GM20431 (cell line): Measurements from ENCODE around the gene PTPRK.
"Not testable (repeated sequence)": the region's sequence is repeated elsewhere in the genome, so short reads cannot be mapped to it uniquely, and the experiment has no call there.

Experiments
- in situ Hi-C: fragments of 300-500 bp; cut with MseI, MboI; formaldehyde crosslinking; loops from one replicate; pipeline ENCODE4 v1.15.0; 2020; ENCODE audit warnings: low sequenced_read_pairs; ENCODE audit not compliant: unreplicated experiment

PTPRK gene

DNA sequence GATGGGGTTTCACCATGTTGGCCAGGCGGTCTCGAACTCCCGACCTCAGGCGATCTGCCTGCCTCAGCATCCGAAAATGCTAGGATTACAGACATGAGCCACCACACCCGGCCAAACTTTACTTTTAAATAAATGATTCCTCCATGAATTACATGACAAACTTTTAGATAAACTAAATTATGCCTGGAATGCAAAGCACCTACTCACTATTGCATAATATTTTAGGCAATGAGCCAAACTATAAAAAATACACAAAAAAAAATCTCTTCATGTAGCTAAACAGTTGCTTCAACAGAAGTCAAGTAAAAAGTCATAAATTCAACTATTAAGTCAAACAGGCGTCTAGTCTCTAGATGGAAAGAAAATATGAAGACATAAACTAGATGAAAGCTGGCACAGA lies 56.5 kb downstream of the PTPRK start:
- in situ Hi-C loops, result no loop called here

- in situ Hi-C loops, result no loop called here
Measured at GRCh38 chr6:128461501-128461900, 58.9 kb downstream of the PTPRK start.

DNA sequence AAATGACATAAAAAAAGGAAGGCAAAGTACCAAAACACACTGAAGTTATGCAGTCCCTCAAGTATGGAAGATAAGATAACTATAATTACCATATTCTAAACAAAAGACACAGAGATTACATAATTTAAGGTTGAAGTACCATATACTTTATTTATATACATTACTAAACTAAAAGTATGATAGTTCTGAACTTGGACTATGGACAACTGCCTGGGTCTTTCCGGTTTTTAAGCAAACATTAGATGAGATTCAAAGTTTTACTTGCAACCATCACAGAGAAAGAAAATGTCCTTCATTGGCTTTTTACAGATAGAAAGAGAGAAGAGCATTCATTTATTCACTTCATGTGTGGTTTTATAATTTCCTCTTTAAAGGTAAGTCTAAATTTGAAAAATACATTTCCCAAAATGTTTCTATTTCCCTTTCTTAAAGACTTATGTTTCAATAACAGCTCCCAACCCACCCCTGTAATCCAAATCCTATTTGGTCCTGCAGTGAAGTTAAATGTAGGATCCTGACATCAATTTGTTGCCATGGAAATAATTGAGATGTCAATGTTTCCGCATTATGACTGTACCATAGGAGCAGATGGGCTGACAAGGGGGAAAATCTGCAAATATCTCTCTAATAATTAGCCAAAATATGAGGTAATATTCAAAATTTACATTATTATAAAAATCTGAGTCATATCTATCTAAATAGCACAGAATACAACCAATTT lies 63.7 kb downstream of the PTPRK start:
- in situ Hi-C loops, result no loop called here

GRCh38 chr6:128455959-128456358 lies 64.4 kb downstream of the PTPRK start:
- in situ Hi-C loops, result no loop called here

DNA sequence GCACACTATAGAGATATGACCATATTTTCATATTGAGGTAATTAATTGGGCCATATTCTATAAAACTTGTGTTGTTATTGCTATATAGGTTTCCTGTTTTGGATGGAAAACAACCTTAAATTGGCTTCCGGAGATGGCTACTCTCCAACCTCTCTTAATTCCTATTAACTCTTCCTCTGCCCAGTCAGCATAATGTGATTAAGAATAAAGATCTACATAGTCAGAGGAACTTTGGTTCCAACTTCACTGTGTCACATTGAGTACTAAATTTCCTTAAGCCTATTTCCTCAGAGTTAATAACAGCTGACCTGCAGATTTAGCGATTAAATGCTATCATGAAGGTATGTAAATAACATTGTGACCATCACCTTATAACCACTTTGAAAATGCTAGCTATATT lies 67.7 kb downstream of the PTPRK start:
- in situ Hi-C loops, result no loop called here

GRCh38 chr6:128446497-128446896 lies 73.9 kb downstream of the PTPRK start:
- in situ Hi-C loops, result no loop called here

GRCh38 chr6:128443553-128443952 lies 76.8 kb downstream of the PTPRK start:
- in situ Hi-C loops, result no loop called here

DNA sequence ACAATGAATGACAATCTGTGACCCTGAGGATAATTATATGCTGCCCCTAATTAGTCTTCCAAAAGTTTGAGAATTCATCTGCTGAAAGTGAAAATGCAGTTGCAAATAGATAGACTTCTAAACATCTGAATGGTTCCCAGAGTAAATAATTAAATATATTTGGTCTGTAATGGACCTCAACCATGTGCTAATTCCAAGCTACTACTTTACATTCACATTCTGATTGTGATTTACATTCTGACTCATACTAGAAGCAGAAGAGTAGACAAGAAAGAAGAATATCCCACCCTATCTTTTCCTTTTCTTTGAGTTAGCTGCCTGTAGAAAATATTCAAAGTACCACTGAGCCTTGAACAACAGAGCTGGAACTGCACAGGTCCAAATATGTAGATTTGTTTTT lies 80.8 kb downstream of the PTPRK start:
- in situ Hi-C loops, result no loop called here

DNA sequence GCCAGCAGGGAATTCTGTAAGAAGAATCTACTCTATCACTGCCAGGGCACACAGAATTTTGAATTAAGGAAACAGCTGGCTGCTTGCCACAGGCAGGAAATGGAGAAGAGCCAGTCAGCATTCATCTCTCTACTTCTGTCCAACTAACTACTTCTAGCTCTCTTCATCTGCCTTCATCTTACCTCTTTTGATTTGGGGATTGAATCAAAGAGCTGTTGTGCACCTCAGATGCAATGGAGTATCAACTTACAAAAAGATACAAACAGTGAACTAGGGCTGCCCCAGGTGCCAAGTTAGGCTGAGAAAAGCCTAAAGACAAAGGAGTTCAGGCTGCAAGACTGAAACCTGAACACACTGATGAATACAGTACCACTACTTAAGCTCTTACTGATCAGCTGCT lies 82.0 kb downstream of the PTPRK start:
- in situ Hi-C loops, result no loop called here

DNA sequence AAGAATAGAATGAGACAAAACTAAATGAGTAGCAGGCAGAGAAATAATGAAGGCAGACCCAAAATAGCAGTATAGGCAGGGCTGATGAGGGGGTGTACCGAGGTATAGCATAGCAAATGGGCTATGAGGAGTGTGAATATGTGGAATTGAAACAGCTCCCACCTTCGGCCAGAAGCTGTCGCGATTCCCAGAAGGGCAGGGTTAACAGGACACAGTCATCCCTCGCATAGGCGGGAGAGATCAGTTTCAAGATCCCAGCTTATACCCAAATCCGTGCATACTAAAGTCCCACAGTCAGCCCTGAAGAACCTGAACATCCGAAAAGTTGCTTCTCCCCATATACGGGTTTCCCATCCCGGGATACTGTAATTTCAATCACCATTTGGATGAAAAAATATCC lies 82.7 kb downstream of the PTPRK start:
- in situ Hi-C loops, result no loop called here

DNA sequence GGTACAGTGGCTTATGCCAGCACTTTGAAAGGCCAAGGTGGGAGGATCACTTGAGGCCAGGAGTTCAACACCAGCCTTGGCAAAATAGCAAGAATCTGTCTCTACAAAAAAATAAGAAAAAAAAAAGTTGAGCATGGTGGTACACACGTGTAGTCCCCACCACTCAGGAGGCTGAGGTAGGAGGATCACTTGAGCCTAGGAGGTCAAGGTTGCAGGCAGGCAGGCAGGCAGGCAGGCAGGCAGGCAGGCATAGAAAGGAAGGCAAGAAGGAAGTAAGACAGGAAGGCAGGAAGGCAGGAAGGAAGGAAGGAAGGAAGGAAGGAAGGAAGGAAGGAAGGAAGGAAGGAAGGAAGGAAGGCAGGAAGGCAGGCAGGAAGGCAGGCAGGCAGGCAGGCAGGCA lies 85.6 kb downstream of the PTPRK start:
- in situ Hi-C loops, result not testable (repeated sequence)

- in situ Hi-C loops, result no loop called here
Measured at GRCh38 chr6:128432394-128432793, 88.0 kb downstream of the PTPRK start.

DNA sequence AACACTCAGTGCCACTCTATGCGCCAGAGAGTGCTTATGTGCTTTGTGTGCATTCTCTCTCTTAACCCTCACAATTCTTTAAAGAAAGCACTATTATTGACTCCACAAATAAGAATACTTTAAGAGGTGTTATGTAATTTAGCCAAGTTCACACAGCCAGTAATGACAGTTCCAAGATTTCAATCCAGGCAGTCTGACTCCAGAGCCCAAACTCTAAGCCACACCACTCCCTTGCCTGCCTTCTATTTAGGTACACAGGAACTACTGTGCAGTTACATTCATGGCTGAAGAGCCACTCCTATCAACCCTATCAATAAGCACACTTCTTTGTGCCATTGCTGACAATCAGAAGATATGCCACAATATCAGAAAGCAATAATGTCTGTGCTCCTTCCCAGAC lies 93.3 kb downstream of the PTPRK start:
- in situ Hi-C loops, result no loop called here

GRCh38 chr6:128425856-128426255 lies 94.5 kb downstream of the PTPRK start:
- in situ Hi-C loops, result no loop called here

DNA sequence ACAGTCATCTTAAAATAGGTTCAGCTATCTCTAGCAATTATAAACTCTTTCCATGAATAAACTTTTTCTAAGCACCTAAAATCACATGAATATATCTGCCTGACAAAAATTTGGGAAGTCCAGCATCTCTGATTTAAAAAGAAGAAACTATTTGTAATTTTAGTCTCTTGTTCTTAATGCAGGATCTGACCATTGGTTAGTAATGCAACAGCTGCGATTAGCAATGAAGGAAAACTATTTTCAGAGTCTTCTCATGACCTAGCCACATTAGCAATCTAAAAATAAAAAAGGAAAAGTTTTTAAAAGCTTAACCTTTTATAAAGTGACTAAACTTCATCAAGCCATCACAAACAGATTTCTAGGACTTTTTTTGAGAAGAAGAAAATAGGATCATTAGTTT lies 97.5 kb downstream of the PTPRK start:
- in situ Hi-C loops, result no loop called here

DNA sequence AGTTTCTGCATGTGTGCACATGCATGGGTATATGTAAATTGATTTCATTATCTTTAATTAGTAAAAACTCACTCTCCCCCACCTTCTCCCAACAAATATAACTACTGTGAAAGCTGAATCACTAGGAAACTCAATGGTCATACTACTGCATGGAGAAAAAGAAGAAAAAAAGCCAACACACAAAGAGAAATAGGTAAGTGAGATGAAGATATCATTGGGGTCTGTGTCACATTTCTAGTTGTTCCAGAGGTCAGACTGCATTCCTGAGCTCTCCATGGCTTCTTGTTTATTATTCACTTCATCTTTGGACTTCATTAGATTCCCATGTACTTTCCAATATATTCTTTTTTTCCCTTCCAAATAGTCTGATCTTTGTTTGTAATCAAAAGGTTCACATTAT lies 98.2 kb downstream of the PTPRK start:
- in situ Hi-C loops, result no loop called here

- in situ Hi-C loops, result no loop called here
Measured at GRCh38 chr6:128421788-128422187, 98.6 kb downstream of the PTPRK start.

- in situ Hi-C loops, result no loop called here
Measured at GRCh38 chr6:128417698-128418097, 102.7 kb downstream of the PTPRK start.

DNA sequence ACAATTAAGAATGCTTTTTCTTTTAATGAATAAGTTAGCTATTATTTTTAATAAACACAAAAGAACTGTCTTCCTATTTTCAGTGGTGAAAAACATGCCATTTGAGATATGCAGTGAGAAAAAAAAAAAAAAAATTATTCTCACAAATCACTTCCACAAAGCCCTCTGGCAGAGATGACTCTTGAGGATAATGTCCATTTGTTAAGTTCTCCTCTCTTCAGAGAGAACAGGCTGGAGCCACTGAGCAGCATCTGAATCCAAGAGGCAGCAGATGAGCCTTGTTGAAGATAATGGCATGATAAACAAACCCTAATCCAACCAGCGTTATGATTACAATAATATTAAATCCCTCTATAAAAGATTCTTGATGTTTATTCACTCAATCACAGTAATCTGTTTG lies 105.0 kb downstream of the PTPRK start:
- in situ Hi-C loops, result no loop called here

DNA sequence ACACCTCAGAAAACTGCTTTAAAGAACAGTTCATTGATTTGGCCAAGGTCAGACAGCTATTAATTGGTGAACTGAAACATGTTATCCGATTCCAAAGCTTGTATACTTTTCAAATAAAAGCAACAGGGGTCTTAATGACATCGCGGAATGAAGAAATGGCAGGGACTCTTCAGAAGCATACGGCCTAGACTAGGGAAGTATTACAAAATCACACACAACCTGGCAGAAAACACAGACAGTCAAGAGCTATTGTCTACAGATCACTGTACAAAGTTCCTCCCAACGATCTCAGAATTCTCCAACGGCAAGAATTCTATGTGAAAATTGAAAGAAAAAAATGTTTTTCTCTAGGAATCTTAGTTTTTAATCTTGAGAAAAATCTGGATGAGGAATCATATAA lies 105.5 kb downstream of the PTPRK start:
- in situ Hi-C loops, result no loop called here

DNA sequence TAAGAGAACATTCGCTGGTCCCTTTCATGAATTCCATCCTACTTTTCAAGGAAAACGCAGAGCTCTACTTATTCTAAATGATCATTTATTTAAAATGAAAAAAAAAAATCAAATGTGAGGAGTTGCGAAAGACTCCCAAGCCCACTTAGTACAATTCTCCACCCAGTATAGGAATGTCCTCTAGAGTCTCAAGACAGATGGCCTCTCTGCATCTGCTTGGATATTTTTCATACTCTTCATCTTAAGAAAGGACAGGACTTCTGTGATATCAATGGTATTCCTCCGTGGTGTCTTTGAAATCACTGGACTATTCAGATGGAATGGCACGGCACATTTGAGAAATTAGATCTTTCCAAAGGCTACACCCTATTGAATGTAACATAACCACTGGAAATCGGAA lies 107.1 kb downstream of the PTPRK start:
- in situ Hi-C loops, result no loop called here

DNA sequence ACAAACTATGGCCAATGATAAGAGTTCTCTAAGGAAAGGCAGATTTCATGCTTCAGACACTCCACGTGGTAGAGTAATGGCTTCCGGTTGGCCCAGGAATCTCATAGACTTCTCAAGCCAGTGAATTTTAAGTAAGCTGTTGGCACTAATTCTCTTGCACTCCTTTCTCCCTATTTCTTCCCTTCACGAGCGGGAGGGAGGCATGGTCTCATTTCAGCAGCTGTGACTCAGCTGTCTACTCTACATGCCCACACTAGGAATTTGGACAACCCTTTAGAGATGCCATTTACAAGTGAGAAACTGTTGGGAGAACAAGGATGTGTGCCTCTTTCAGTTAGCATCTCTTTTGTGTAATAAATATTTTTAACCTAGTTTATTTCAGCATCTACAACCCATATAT lies 107.7 kb downstream of the PTPRK start:
- in situ Hi-C loops, result no loop called here

DNA sequence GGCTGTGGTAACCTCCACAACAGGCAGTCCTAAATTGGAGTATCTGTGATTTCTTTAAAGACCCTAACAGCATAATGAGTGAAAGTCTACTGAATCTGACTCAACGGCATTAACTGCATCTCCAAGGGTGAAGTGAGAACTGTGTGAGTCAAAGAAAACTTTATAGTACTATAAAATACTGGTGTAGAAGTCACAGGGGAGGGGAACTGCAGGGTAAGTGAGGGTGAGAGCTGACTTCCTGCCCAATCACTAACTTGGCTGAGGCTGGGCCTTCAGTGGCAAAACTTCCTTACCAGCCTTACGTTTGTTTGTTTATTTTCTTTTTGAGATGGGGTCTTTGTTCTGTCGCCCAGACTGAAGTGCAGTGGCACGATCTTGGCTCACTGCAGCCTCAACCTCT lies 109.8 kb downstream of the PTPRK start:
- in situ Hi-C loops, result no loop called here
